NT2/D1 (cell line): ENCODE measurements around the gene PDE3A.
"Not testable (repeated sequence)": the region's sequence is repeated elsewhere in the genome, so short reads cannot be mapped to it uniquely, and the experiment has no call there.

ENCODE experiments used
- SUZ12 ChIP-seq: IDR thresholded peaks from 2 replicates; pipeline ENCODE4 v1.6.1; 2011; ENCODE audit not compliant: insufficient read length, insufficient read depth; ENCODE audit errors: extremely low read depth
- YY1 ChIP-seq: IDR thresholded peaks from 2 replicates; pipeline ENCODE4 v1.6.1; 2011; ENCODE audit not compliant: insufficient read length, insufficient read depth
- ZNF274 ChIP-seq: IDR thresholded peaks from 2 replicates; pipeline ENCODE4 v1.6.1; 2011; ENCODE audit warnings: mild to moderate bottlenecking, low read depth, low read length

- TF ChIP-seq ZNF274, YY1, SUZ12: not testable (repeated sequence)
Measured at GRCh38 chr12:20551742-20552442, 183.6 kb downstream of the PDE3A start.
